Vagina (tissue), 2 donors: ENCODE results near the gene IHH.

ENCODE experiments used
- CTCF ChIP-seq, 3 experiments: fragments of 450-650 bp in 2 of 3; fragments of 200-600 bp in 1 of 3; sonication (generic) in 1 of 3; IDR thresholded peaks; one replicate each; pipeline ENCODE4 v1.5.1; 2017 to 2019; ENCODE audit warnings: antibody characterized with exemption in 3 of 3, mild to moderate bottlenecking in 2 of 3, moderate library complexity in 2 of 3
- POLR2A ChIP-seq, 2 donors: fragments of 450-650 bp; IDR thresholded peaks; one replicate each; pipeline ENCODE4 v1.6.1; 2017; ENCODE audit warnings: antibody characterized with exemption in 2 of 2, mild to moderate bottlenecking in 2 of 2, moderate library complexity in 2 of 2
- POLR2AphosphoS5 ChIP-seq, 2 donors: sonication (generic); formaldehyde crosslinking; IDR thresholded peaks; one replicate each; pipeline ENCODE4 v1.9.0; 2017; ENCODE audit warnings: antibody characterized with exemption in 2 of 2, mild to moderate bottlenecking in 2 of 2, low read depth in 1 of 2; ENCODE audit not compliant: insufficient read depth in 1 of 2

DNA sequence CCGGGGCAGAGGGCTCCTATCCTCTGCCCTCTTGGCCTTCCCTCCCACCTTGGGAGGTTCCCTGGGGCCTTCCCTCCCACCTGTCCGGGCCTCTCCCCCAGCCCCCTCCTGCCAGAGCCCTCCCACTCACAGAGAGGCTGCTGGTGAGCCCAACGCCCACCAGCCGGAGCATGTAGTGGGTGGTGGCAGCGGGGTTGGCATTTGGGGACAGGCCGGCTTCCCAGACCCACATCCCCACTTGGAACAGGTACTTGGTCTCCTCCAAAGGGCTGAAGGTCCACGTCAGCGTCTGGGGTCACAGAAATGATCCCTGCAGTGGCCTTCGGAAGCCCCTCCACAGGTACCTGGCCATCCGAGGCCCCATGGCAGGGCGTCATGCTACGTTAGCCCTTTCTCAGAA, 38.7 kb downstream of the IHH start:
- no peak for TF ChIP-seq CTCF (IDR thresholded peaks at IDR 0.05)
- TF ChIP-seq POLR2A (IDR thresholded peaks at IDR 0.05) = no peak
- no peak for TF ChIP-seq POLR2AphosphoS5 (IDR thresholded peaks at IDR 0.05; ENCODE audit: insufficient read depth in 1 of 2, low read depth in 1 of 2)
